Endothelial cell of coronary artery (primary cell): ENCODE results near the gene BATF. TPM values are rescaled to one million over a fixed set of nuclear protein-coding genes. Genes with fewer than 3 reads are reported as not detected.

Source experiments
- total RNA-seq: library from RNA; depleted of rRNA; stranded (reverse); fragments of >200 nt; gene quantifications from 2 replicates; pipeline ENCODE4 v1.2.3, GENCODE V29; 2014

The BATF gene
- total RNA-seq = 0.66 TPM in 1 of 2 replicates, not detected in the other

DNA sequence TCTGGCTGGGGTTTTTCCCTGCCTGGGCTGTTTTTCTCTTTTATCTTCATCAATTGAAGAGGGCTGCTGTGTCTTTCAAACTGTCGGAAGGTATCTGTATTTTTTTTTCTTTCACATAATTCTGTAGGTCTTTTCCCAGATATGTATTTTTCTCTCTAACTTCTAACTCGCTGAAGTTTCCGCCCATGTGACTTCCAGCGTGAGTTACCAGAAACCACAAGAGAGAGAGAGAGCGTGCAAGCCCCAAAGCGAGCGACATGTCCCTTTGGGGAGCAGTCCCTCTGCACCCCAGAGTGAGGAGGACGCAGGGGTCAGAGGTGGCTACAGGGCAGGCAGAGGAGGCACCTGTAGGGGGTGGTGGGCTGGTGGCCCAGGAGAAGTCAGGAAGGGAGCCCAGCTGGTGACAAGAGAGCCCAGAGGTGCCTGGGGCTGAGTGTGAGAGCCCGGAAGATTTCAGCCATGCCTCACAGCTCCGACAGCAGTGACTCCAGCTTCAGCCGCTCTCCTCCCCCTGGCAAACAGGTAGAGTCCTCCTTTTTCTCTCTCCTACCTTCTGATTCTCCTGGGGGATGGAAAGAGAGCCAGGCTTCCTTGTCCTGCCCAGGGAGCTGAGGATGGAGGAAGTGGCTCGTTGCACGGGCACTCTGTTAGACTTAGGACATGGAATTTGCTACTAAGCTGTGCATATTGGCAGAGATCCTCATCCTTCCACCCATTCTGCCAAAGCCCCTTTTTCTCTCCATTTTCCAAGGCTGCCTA, at the start of gene BATF:
Gene BATF (plus strand): TSS at position 246 of the 759 bp plus-strand sequence. CDS start 214 bp downstream, at position 460.

DNA sequence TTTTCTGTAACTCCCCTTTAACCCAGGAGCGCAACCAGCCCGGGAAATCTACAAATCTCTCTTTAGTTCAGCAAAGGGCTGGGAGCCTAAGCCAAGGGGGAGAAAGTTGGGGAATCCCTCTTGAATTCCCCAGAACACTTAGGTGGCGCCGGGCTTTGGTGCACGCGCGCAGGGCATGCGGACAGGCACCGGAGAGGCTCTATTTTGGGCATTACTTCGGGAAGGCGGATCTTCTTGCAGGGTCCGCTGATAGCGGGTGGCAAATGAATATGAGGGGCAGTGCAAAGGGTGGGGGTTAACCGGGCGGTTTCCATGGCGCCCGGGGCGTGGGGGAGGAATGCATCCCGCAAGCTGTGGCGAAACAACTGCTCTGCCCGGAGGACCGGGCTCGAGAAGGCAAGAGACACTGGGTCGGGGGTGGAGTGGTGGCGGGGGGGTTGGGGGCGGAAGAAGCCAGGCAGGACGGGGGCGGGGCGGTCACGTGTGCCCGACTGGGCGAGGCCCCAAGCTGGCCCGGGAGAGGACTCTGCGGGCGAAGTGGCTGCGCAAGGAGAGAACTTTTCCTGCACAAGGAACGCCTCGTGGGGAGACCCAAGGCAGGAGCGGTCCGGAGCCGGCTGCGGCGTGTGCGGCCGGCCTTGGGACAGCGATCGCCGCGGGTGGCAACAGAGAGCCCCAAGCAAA, 56.0 kb downstream of the BATF start, which contains the start of gene FLVCR2:
Gene FLVCR2 (plus strand): TSS at position 519 of the 684 bp plus-strand sequence. CDS start 353 bp downstream, outside the sequence.

Other genes with a start within 250 kb of the BATF start
- gene FOS, start 243.6 kb upstream of the BATF start, total RNA-seq = 2.2 and 3.8 TPM in 2 replicates
- gene JDP2, start 94.4 kb upstream of the BATF start, total RNA-seq = 2.0 and 26.5 TPM in 2 replicates
- gene FLVCR2, start 56.2 kb downstream of the BATF start, total RNA-seq = 1.4 and 3.8 TPM in 2 replicates
- gene ERG28, start 138.4 kb downstream of the BATF start, total RNA-seq = 3.0 and 4.1 TPM in 2 replicates
- 33.8 and 42.4 TPM in 2 replicates for gene TTLL5, start 138.8 kb downstream of the BATF start, total RNA-seq